Measurements from ENCODE around the gene CLIC6.

DNA sequence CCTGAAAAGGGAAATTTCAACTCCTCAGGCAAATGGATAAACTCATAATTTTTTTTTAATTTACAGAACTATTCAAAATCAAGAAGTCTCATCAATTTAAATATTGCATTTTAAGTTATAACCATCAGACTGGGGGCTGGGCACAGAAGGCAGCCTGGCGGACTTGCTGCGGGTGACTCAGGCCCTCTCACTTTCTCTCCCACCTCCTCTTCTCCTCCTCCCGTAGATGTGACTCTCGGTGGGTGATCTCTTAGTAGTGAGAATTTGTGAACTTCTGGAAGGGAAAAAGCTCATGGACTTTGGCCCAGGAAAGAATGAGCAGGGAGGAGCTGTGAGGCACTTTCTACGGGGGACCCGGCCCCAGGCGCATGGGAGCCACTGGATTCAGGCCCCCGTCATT lies 32.9 kb downstream of the CLIC6 start:
- TF ChIP-seq CTCF (IDR thresholded peaks at IDR 0.05) (no peak), POLR2AphosphoS5 (IDR thresholded peaks at IDR 0.05) (no peak), POLR2A (IDR thresholded peaks at IDR 0.05) (no peak), EP300 (IDR thresholded peaks at IDR 0.05) (no peak)

Measured in suprapubic skin (tissue), 4 donors.